Measurements from ENCODE around the gene TRIM72.
"Not testable (repeated sequence)": the region's sequence is repeated elsewhere in the genome, so short reads cannot be mapped to it uniquely, and the experiment has no call there.

The TRIM72 gene, protein sequence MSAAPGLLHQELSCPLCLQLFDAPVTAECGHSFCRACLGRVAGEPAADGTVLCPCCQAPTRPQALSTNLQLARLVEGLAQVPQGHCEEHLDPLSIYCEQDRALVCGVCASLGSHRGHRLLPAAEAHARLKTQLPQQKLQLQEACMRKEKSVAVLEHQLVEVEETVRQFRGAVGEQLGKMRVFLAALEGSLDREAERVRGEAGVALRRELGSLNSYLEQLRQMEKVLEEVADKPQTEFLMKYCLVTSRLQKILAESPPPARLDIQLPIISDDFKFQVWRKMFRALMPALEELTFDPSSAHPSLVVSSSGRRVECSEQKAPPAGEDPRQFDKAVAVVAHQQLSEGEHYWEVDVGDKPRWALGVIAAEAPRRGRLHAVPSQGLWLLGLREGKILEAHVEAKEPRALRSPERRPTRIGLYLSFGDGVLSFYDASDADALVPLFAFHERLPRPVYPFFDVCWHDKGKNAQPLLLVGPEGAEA

DNA sequence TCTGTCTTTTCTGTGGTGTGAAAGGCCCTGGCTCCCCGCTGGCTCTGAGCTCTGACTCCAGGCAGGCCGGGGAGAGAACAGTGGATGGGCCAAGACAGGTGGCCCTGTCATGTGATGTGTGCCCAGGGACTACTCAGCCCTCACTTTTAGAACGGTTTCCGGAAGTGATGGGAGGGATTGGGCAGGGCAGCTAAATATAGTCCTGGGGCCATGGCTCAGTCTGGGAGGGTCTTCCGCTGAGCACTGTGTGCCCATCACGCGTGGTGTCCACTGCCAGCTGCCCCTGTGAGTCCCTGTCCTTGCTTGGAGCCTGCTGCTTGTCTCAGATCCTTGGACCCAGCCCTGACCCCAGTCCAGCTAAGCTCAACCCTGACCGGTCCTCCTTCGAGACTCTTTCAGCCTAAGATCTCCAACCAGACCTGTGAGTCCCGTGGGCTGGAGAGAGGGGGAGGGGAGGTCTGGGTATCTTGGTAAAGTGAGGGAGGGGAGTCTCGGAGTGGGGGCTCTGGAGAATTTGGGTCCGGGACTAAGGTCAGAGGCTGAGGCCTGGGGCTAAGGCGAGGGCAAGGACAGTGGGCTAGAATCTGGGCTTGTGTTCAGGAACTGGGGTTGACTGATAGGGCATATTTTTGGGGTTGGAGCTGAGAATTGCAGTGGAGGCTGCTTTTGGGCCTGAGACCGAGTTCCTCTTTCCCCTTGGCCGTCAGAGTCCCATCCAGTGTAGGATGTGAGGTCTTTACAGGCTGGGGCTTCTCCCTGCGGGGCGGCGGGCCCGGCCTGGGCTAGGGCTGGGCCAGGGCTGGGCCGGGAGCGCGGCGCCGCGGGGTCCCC, at the start of gene TRIM72:
TSS of gene TRIM72 (plus strand) at position 243 of the 831 bp plus-strand sequence. CDS start 620 bp downstream, outside the sequence.
- no peak for DNase-seq

GRCh38 chr16:31167315-31167714, 46.6 kb upstream of the TRIM72 start:
- no peak for DNase-seq

DNA sequence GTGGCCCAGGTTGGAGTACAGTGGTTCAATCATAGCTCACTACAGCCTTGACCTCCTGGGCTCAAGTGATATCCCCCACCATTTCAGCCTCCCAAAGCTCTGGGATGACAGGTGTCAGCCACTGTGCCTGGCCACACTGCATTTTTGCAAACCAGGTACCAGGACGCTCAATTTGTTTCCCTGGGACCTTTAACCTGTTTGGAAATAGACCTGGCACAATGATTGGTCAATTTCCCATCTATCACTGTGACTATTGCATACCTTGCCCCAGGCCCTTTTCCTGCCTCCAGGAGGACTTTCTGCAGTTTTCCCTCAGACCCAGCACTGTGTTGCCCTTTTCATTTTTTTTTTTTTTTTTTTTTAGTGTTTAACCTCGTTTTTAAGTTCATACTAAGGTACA, 45.1 kb upstream of the TRIM72 start:
- no peak for DNase-seq

DNA sequence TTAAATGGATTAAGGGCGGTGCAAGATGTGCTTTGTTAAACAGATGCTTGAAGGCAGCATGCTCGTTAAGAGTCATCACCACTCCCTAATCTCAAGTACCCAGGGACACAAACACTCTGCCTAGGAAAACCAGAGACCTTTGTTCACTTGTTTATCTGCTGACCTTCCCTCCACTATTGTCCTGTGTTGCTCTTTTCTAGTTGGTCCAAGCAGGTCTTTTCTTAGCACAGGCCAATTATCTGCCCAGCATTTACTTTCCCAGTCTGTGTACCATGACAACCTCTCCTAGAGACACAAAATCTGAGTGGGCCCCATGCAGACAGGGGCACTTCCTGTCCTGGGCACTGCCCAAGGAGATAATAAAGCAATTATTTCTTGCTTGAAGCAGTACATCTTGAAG, 43.9 kb upstream of the TRIM72 start:
- DNase-seq: not testable (repeated sequence)

DNA sequence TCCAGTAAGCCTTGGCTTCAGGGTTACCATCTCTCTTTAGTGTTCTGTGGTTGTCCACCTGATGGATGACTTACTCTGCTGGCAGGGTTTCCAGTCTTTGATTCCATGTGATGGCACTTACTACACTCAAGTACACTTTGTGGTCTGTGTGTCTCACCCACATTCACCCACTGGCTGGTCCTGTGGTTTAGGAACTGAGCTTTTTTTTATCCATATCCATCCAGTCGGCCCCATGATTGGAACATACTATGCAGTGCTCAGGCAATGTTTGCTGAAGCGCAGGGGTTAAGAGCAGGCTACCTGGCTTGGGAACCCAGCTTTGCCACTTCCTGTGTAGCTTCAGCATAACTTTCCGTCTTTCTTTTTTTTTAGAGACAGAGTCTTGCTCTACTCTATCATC, 36.8 kb upstream of the TRIM72 start:
- peak; percentile 53 for DNase-seq

DNA sequence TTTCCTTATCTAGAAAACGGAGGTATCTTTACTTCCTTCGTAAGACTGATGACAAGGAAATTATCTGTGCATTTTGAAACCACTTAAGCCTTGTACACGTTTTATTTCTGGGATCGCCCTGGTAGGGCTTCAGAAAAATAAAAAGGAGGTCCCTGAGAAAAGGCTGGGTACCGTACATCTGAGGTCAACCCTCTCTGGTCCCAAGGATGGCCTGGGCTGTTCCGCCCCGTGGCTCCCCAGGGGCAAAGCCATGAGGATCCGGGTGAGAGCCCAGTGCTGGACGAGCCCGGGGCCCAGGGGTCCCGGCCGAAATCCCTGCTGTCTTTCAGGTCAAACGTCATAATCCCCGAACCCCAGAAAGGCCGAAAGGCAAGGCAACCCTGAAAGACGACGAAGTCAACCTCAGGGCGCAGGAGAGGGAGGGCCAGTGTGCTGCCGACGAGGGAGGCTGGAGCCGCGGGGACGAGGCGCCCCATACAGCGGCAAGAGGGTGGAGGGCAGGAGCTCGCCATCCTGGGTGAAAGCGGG, 34.6 kb upstream of the TRIM72 start:
- no peak for DNase-seq

DNA sequence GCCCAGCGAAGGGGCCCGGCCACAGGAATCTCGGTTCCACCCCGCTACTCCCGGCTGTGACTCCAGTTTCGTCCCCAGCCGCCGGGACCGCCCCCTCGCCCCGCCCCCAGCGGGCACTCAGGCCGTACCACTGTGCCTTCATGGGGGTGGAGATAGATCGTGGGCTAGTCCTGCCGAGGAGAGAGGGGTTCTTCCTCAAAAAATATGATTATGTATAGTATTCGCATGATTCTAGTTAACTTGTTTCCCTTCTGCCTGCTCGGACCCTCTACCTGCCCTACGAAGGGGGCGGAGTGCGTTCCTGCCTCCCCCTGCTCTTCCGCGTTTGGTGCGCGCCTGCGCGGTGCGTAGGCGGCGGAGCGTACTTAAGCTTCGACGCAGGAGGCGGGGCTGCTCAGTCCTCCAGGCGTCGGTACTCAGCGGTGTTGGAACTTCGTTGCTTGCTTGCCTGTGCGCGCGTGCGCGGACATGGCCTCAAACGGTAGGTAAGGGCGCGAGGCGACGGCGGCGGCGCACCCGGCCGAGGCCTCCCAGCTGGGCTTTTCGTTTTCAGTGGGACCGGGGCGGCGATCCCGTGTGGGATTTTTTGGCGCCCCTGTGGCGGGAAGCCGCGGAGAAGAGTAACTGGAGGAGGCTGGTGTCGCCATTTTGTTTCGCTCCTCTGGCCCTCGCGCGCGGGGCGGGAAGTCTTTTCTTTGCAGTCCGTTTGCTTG, 34.0 kb upstream of the TRIM72 start, which contains the start of gene FUS:
TSS of gene FUS (plus strand) at position 393 of the 713 bp plus-strand sequence. CDS start at position 469, 76 bp downstream.
- peak; percentile 94 for DNase-seq

DNA sequence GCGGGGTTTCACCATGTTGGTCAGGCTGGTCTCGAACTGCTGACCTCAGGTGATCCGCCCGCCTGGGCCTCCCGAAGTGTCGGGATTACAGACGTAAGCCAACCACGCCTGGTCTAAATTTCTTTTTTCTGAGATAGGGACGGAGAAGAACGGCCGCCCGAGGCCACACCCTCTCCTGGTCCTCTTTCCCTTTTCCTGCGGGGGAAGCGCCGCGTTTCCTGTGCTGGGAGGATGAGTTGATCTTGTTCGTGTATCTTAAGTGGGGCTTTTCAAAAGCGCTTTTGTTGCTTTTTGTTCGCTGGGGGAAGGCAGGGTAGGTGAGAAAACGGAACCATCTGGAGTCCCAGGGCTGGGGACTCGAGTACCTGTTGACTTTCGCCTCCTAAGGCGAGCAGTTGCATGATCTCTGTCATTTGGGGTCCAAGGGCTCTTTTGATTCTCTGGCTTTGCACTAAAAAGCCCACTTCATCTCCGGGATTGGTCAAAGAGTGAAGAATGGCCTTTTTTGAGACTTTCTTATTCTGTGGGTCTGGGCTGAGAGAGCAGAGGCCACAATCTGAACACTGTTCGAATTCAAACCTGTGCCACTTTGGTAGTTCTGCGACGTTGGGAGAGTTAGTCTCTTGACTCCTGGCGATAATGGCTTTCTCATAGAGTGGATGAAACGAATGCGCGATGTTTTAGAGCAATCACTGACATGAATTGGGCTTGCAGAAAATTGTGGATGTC, 32.7 kb upstream of the TRIM72 start:
- peak; percentile 38 for DNase-seq

DNA sequence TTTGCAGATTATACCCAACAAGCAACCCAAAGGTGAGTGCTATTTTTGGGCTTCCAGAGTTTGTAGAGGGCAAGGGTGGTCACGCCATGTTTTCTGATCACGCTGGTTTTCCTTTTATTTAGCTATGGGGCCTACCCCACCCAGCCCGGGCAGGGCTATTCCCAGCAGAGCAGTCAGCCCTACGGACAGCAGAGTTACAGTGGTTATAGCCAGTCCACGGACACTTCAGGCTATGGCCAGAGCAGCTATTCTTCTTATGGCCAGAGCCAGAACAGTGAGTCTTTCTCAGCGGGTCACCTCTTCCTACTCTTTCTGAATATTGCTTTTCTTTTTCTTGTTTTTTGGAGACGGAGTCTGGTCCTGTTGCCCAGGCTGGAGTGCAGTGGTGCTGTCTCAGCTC, 31.5 kb upstream of the TRIM72 start:
- DNase-seq: no peak

- no peak for DNase-seq
Measured at GRCh38 chr16:31183432-31184428, 30.2 kb upstream of the TRIM72 start.

DNA sequence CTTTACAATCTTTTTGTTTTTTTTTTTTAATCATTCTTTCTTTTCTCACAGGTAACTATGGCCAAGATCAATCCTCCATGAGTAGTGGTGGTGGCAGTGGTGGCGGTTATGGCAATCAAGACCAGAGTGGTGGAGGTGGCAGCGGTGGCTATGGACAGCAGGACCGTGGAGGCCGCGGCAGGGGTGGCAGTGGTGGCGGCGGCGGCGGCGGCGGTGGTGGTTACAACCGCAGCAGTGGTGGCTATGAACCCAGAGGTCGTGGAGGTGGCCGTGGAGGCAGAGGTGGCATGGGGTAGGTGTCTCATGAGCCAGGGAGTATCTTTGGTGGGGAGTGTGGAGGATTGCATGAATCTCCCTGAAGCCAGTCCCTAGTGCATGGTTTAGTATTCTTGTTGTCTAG, 29.0 kb upstream of the TRIM72 start:
- DNase-seq: no peak

DNA sequence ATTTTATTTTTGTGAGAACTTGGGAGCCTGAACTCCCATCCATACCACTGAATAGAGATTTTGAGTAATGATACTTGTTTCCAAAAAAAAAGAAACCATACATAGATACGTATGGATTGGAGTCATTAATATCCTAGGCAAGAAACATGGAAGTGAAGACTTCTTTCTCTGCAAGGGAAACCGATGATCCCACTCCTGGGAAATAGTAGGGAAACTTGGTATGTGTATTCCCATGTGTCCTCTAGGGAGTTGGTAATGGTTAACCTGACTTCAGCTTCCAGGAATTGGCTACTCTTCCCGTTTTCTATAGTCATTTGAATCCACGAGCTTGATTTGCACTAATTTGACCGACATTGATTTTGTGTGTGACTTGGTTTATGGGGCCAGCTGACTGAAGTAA, 28.6 kb upstream of the TRIM72 start:
- DNase-seq: no peak

DNA sequence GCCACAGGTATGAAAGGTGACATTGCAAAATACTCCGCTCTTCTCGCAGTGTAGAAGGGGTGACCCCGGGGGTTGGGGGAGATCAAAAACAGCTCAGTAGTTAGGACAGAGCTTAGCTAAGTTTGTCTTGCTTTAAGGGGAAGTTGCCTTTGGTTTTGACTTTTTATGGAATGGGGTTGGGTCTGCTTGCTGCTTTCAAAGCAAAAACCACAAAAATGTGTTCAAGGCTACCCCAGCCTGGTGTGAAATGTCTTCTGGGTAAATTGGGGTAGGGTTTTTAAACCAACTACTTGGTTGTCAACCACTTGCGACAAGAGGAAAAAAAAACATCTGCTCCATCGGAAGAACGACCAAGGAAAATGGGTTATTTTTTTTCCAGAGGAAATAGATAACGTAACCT, 27.7 kb upstream of the TRIM72 start:
- no peak for DNase-seq

DNA sequence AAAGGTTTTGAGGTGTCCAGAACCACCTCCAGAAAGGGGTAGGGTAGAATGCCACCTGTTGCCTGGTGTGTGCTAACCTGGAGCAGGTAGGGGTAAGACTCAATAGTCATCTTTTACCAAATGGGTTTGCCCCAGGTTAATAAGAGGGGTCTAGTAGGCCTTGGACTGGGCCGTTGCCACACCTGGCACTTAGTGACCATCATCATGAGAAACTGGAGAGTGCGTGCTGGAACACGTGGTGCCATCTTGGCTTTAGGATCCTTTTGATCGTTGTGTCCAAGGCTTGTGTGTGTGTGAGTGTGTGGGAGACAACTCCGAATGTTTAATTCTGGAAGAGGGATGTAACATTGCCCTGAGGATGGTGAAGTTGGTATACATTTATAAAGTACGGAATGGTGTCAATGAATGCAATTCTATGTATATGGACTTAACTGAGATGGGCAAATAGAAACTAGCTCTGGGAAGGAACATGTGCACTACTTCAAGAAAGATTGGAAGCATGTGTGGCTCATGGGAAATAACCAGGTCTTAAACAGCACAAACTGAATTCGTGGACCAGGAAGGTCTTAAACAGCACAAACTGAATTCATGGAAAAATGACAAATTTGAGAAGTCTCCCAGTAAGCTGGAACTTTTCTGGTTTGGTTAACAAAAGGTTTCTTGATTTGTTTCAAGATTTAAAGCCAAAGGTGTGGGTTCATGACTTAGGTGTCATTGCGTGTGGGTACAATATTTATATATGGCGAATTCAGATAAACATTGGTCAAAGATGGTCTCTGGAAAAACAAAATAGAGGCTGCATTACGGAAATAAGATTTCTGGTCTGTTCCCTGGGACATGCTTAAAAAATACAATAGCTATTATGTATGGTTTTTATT, 26.8 kb upstream of the TRIM72 start:
- DNase-seq: no peak

DNA sequence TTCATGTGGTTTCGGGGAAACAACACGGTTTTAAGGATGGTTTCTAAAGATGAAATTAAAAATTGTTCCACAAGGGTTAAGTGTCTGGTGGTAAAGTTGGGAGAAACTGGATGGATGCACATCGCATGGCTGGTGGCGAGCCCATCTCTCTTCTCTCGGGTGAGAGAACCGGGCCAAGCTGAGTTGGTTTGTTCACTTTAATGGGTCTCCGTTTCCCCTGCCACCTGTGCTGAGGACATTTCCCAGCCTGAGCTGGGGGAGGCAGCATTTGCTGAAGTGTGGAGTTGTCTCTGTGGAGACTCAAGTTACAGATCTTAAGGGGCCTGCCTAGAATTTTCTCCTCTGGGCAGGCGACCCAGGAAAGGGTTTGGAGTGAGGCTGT, 26.1 kb upstream of the TRIM72 start:
- no peak for DNase-seq

GRCh38 chr16:31188450-31189411, 25.2 kb upstream of the TRIM72 start:
- DNase-seq: no peak

- no peak for DNase-seq
Measured at GRCh38 chr16:31189412-31189778, 24.5 kb upstream of the TRIM72 start.

DNA sequence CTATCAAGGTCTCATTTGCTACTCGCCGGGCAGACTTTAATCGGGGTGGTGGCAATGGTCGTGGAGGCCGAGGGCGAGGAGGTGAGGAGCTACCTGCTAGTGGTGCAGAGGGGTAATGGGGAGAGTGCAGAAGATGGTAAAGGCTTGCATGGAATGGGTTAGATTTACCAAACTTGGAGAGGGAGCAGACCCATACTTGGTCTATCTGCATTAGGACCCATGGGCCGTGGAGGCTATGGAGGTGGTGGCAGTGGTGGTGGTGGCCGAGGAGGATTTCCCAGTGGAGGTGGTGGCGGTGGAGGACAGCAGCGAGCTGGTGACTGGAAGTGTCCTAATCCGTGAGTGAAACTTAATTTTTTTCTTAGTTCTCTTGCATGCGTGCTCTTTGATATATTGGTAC, 23.9 kb upstream of the TRIM72 start:
- DNase-seq: no peak

All from activated T-cell treated with anti-CD3 and anti-CD28 coated beads, Interleukin-2, amount 50 U/mL, for 1 hour (primary cell).